ENCODE results near the gene ZNF502. TPM values are rescaled to one million over a fixed set of nuclear protein-coding genes. Genes with fewer than 3 reads are reported as not detected.

Gene ZNF502
- total and polyA plus RNA-seq, 2 of the 13 experiments (the other 11 are each of a cell fraction or from before 2014, with no cell fraction given) = not detected

DNA sequence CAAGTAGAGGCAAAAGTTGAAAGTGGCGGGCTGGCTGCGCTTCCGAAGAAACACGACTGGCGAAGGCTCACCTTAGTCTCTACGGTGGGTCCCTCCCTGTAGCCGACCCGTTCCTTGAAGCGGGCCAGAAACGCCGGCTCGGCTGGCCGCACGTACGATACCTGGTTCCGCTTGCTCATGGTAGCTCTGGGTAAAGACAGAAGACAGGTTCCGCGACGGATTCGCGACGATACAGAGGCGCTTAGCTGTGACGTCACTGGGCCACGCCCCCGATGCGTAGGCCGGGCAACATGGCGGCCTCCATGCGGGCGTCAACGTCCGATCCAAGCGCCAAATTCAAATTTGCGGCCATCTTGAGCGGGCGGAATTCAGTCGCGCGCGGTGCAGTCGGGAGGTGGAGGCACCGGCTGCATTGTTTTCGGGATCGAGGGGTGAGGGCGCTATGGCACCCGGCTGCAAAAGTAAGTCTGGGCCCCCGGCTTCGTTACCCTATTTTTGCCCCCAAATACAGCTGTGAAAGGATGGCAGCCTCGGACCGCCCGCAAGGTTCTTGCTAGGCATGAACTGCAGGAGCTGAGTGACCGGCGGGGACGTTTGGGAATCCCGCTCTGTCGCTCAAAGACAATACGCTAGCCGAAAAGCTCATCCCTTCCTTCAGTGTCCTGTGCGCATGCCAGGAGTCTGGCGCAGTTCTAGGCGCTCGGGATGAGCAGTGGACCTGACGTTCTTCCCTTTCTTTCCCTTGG, 49.1 kb downstream of the ZNF502 start, which contains the start of the genes KIAA1143 and KIF15 (continued):
- TF ChIP-seq, protein P1, sequence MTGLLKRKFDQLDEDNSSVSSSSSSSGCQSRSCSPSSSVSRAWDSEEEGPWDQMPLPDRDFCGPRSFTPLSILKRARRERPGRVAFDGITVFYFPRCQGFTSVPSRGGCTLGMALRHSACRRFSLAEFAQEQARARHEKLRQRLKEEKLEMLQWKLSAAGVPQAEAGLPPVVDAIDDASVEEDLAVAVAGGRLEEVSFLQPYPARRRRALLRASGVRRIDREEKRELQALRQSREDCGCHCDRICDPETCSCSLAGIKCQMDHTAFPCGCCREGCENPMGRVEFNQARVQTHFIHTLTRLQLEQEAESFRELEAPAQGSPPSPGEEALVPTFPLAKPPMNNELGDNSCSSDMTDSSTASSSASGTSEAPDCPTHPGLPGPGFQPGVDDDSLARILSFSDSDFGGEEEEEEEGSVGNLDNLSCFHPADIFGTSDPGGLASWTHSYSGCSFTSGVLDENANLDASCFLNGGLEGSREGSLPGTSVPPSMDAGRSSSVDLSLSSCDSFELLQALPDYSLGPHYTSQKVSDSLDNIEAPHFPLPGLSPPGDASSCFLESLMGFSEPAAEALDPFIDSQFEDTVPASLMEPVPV (CRISPR knock-in tag; IDR thresholded peaks at IDR 0.05) = peak; percentile 85
- TF ChIP-seq SPEN (CRISPR knock-in tag; IDR thresholded peaks at IDR 0.05; ENCODE audit: low read depth) (peak; percentile 91), POGZ (CRISPR knock-in tag; IDR thresholded peaks at IDR 0.05) (peak; percentile 97), PRPF4 (IDR thresholded peaks at IDR 0.05; ENCODE audit: low read depth, low read length, poor library complexity, severe bottlenecking) (no peak), ZNF781 (CRISPR knock-in tag; IDR thresholded peaks at IDR 0.05; ENCODE audit: borderline replicate concordance, not compliant biosample characterization) (no peak), XRCC5 (optimal IDR thresholded peaks at IDR 0.05; ENCODE audit: low read length) (peak; percentile 25), ZNF570 (CRISPR knock-in tag; IDR thresholded peaks at IDR 0.05; ENCODE audit: borderline replicate concordance) (no peak), NCOR1 (IDR thresholded peaks at IDR 0.05; ENCODE audit: borderline replicate concordance, low read length) (peak; percentile 41; the same call in 1 of the 2 replicates), STAG1 (CRISPR knock-in tag; IDR thresholded peaks at IDR 0.05) (no peak; the same call in 1 of the 2 replicates), REL (CRISPR knock-in tag; conservative IDR thresholded peaks at IDR 0.05) (0 out of 2 replicates have a peak, but pooled peaks have one; percentile 65), ZNF589 (CRISPR knock-in tag; conservative IDR thresholded peaks at IDR 0.05) (peak; percentile 57), SRF (IDR thresholded peaks at IDR 0.05; ENCODE audit: low read depth, low read length) (no peak), KLF11 (CRISPR knock-in tag; IDR thresholded peaks at IDR 0.05) (no peak), ZNF44 (CRISPR knock-in tag; IDR thresholded peaks at IDR 0.05) (no peak), ZNF629 (CRISPR knock-in tag; conservative IDR thresholded peaks at IDR 0.05) (peak; percentile 50; the same call in 1 of the 2 replicates)
- TF ChIP-seq, protein P2, sequence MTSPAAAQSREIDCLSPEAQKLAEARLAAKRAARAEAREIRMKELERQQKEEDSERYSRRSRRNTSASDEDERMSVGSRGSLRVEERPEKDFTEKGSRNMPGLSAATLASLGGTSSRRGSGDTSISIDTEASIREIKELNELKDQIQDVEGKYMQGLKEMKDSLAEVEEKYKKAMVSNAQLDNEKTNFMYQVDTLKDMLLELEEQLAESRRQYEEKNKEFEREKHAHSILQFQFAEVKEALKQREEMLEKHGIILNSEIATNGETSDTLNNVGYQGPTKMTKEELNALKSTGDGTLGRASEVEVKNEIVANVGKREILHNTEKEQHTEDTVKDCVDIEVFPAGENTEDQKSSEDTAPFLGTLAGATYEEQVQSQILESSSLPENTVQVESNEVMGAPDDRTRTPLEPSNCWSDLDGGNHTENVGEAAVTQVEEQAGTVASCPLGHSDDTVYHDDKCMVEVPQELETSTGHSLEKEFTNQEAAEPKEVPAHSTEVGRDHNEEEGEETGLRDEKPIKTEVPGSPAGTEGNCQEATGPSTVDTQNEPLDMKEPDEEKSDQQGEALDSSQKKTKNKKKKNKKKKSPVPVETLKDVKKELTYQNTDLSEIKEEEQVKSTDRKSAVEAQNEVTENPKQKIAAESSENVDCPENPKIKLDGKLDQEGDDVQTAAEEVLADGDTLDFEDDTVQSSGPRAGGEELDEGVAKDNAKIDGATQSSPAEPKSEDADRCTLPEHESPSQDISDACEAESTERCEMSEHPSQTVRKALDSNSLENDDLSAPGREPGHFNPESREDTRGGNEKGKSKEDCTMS (CRISPR knock-in tag; conservative IDR thresholded peaks at IDR 0.05) = no peak
- TF ChIP-seq, protein P3, sequence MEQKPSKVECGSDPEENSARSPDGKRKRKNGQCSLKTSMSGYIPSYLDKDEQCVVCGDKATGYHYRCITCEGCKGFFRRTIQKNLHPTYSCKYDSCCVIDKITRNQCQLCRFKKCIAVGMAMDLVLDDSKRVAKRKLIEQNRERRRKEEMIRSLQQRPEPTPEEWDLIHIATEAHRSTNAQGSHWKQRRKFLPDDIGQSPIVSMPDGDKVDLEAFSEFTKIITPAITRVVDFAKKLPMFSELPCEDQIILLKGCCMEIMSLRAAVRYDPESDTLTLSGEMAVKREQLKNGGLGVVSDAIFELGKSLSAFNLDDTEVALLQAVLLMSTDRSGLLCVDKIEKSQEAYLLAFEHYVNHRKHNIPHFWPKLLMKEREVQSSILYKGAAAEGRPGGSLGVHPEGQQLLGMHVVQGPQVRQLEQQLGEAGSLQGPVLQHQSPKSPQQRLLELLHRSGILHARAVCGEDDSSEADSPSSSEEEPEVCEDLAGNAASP (CRISPR knock-in tag; IDR thresholded peaks at IDR 0.05; ENCODE audit: borderline replicate concordance) = 0 out of 2 replicates have a peak, but pooled peaks have one; percentile 32
- TF ChIP-seq, protein P4, sequence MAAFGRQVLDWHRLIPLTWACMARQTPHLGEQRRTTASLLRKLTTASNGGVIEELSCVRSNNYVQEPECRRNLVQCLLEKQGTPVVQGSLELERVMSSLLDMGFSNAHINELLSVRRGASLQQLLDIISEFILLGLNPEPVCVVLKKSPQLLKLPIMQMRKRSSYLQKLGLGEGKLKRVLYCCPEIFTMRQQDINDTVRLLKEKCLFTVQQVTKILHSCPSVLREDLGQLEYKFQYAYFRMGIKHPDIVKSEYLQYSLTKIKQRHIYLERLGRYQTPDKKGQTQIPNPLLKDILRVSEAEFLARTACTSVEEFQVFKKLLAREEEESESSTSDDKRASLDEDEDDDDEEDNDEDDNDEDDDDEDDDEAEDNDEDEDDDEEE (CRISPR knock-in tag; IDR thresholded peaks at IDR 0.05) = peak; percentile 76; the same call in 1 of the 2 replicates
- TF ChIP-seq, protein P5, sequence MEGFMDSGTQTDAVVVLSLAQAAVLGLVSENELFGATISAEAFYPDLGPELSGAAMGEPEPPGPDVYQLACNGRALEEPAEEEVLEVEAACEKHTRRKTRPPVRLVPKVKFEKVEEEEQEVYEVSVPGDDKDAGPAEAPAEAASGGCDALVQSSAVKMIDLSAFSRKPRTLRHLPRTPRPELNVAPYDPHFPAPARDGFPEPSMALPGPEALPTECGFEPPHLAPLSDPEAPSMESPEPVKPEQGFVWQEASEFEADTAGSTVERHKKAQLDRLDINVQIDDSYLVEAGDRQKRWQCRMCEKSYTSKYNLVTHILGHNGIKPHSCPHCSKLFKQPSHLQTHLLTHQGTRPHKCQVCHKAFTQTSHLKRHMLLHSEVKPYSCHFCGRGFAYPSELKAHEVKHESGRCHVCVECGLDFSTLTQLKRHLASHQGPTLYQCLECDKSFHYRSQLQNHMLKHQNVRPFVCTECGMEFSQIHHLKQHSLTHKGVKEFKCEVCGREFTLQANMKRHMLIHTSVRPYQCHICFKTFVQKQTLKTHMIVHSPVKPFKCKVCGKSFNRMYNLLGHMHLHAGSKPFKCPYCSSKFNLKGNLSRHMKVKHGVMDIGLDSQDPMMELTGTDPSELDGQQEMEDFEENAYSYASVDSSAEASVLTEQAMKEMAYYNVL (CRISPR knock-in tag; IDR thresholded peaks at IDR 0.05; ENCODE audit: borderline replicate concordance) = no peak

Data from HepG2 (cell line).